Measurements from ENCODE around the gene FTCD. TPM values are rescaled to one million over a fixed set of nuclear protein-coding genes. Genes with fewer than 3 reads are reported as not detected.

Gene FTCD
- total and polyA plus RNA-seq, 9 of the 15 experiments (the other 6 are each of a cell fraction or from before 2014, with no cell fraction given): 0.11 to 1.6 (median 0.67) TPM; not detected in 5

GRCh38 chr21:46153247-46154154, 1.9 kb downstream of the FTCD start (continued):
- TF ChIP-seq ZNF280B (CRISPR knock-in tag; IDR thresholded peaks at IDR 0.05) (0 out of 2 replicates have a peak, but pooled peaks have one; percentile 21), ZBTB2 (IDR thresholded peaks at IDR 0.05) (peak; percentile 86), RREB1 (CRISPR knock-in tag; IDR thresholded peaks at IDR 0.05) (no peak), MAX (CRISPR knock-in tag; IDR thresholded peaks at IDR 0.05) (peak; percentile 83), ZNF79 (CRISPR knock-in tag; IDR thresholded peaks at IDR 0.05; ENCODE audit: low read depth) (no peak), EGR1 (conservative IDR thresholded peaks at IDR 0.05) (peak; percentile 98), ZBTB12 (CRISPR knock-in tag; IDR thresholded peaks at IDR 0.05) (no peak), CCNT2 (IDR thresholded peaks at IDR 0.05; ENCODE audit: borderline replicate concordance, extremely low read depth, insufficient read length, low read depth, low read length) (peak; percentile 73), STAT5B (CRISPR knock-in tag; IDR thresholded peaks at IDR 0.05) (no peak), ZBTB43 (CRISPR knock-in tag; IDR thresholded peaks at IDR 0.05) (no peak), ZFPM2 (CRISPR knock-in tag; IDR thresholded peaks at IDR 0.05) (no peak), ILF3 (IDR thresholded peaks at IDR 0.05; ENCODE audit: borderline replicate concordance) (no peak), POLR3A (IDR thresholded peaks at IDR 0.05; ENCODE audit: borderline replicate concordance, extremely low read depth, insufficient read depth, insufficient read length) (no peak)
